Naive thymus-derived CD4-positive, alpha-beta T cell (primary cell): ENCODE measurements around the gene PRSS56. TPM values are rescaled to one million over a fixed set of nuclear protein-coding genes. Genes with fewer than 3 reads are reported as not detected.
A peak's percentile ranks its signal among the peaks of the same experiment; 100 is the strongest.

Experiments
- ATAC-seq: fragments of 150-1000 bp; cut with Tn5 transposase; 2 replicates; pipeline ENCODE4 v1.10.0; 2021; ENCODE audit warnings: mild to moderate bottlenecking, moderate library complexity
- CTCF ChIA-PET: fragments of 350-600 bp; sonication (Branson Sonifier 250); formaldehyde crosslinking; loops from one replicate; lab custom pipeline; 2021; ENCODE audit warnings: antibody characterized with exemption; lab: Charles Lee
- POLR2A ChIA-PET: fragments of 350-600 bp; sonication (Branson Sonifier 250); formaldehyde crosslinking; loops from one replicate; lab custom pipeline; 2021; ENCODE audit warnings: antibody characterized with exemption, inconsistent platforms; lab: Charles Lee
- DNase-seq, 9 donors: peaks; one replicate each; pipeline versions ENCODE4 v3.0.0 to v3.0.0-alpha.2; 2020 to 2022; ENCODE audit warnings: mixed read lengths in 1 of 9
- H3K27ac ChIP-seq: one replicate; pipeline ENCODE4 v1.7.0; 2013; ENCODE audit warnings: mild to moderate bottlenecking, low read depth, low read length, moderate library complexity
- H3K27me3 ChIP-seq, 2 donors: one replicate each; pipeline ENCODE4 v1.7.0; 2013; ENCODE audit warnings: low read length in 2 of 2, mild to moderate bottlenecking in 2 of 2, moderate library complexity in 2 of 2; ENCODE audit not compliant: control insufficient read depth in 2 of 2, insufficient read depth in 2 of 2
- H3K36me3 ChIP-seq, 3 experiments: 1 replicate in 2 of 3; 2 replicates in 1 of 3; pipeline ENCODE4 v1.7.0; 2013; ENCODE audit warnings: low read length in 3 of 3, mild to moderate bottlenecking in 3 of 3, moderate library complexity in 1 of 3; ENCODE audit not compliant: insufficient read depth in 3 of 3, control insufficient read depth in 2 of 3
- H3K4me1 ChIP-seq, 2 donors: one replicate each; pipeline ENCODE4 v1.7.0; 2013; ENCODE audit warnings: low read length in 2 of 2, mild to moderate bottlenecking in 2 of 2, moderate library complexity in 1 of 2; ENCODE audit not compliant: control insufficient read depth in 2 of 2, insufficient read depth in 2 of 2
- H3K4me3 ChIP-seq: 2 replicates; pipeline ENCODE4 v1.7.0; 2013; ENCODE audit warnings: mild to moderate bottlenecking, low read length
- H3K9me3 ChIP-seq, 3 experiments: 1 replicate in 2 of 3; 2 replicates in 1 of 3; pipeline ENCODE4 v1.7.0; 2013; ENCODE audit warnings: low read length in 3 of 3; ENCODE audit not compliant: control insufficient read depth in 2 of 3
- H3K27ac Mint-ChIP-seq, 9 donors: one replicate each; pipeline ENCODE4 v1.8.0; 2020 to 2022; ENCODE audit warnings: mixed read lengths in 9 of 9, mild to moderate bottlenecking in 8 of 9, moderate library complexity in 5 of 9, inconsistent platforms in 2 of 9
- H3K27me3 Mint-ChIP-seq, 5 donors: one replicate each; pipeline ENCODE4 v1.8.0; 2021 to 2022; ENCODE audit warnings: mixed read lengths in 5 of 5, mild to moderate bottlenecking in 1 of 5
- H3K36me3 Mint-ChIP-seq, 5 donors: one replicate each; pipeline ENCODE4 v1.8.0; 2020 to 2022; ENCODE audit warnings: mixed read lengths in 5 of 5, mild to moderate bottlenecking in 3 of 5, inconsistent platforms in 1 of 5
- H3K4me1 Mint-ChIP-seq, 7 donors: one replicate each; pipeline ENCODE4 v1.8.0; 2020 to 2022; ENCODE audit warnings: mixed read lengths in 7 of 7, mild to moderate bottlenecking in 3 of 7, inconsistent platforms in 1 of 7
- H3K4me3 Mint-ChIP-seq, 10 donors: one replicate each; pipeline ENCODE4 v1.8.0; 2020 to 2022; ENCODE audit warnings: mild to moderate bottlenecking in 10 of 10, mixed read lengths in 10 of 10, moderate library complexity in 6 of 10, inconsistent platforms in 2 of 10
- H3K9me3 Mint-ChIP-seq, 11 donors: one replicate each; pipeline ENCODE4 v1.8.0; 2020 to 2022; ENCODE audit warnings: mixed read lengths in 11 of 11, mild to moderate bottlenecking in 4 of 11, inconsistent platforms in 1 of 11, moderate library complexity in 1 of 11
- intact Hi-C, 2 donors: fragments of 100-400 bp; cut with micrococcal nuclease; formaldehyde crosslinking; loops; one replicate each; pipeline ENCODE4 v1.15.1; 2023
- polyA plus RNA-seq, 2 donors: library from polyadenylated mRNA; unstranded; fragments of 300-500 nt; fragmentation: Illumina TruSeq; gene quantifications; one replicate each; pipeline ENCODE4 v1.2.3, GENCODE V29; 2021
- total RNA-seq, 6 experiments: library from RNA in 5 of 6; stranded (reverse) in 5 of 6; gene quantifications; 1 replicate in 5 of 6; 2 replicates in 1 of 6; pipeline ENCODE4 v1.2.3 and lab custom pipeline; 2021 to 2026

The PRSS56 gene
- total and polyA plus RNA-seq, 7 experiments from 2014 or later, result not detected

DNA sequence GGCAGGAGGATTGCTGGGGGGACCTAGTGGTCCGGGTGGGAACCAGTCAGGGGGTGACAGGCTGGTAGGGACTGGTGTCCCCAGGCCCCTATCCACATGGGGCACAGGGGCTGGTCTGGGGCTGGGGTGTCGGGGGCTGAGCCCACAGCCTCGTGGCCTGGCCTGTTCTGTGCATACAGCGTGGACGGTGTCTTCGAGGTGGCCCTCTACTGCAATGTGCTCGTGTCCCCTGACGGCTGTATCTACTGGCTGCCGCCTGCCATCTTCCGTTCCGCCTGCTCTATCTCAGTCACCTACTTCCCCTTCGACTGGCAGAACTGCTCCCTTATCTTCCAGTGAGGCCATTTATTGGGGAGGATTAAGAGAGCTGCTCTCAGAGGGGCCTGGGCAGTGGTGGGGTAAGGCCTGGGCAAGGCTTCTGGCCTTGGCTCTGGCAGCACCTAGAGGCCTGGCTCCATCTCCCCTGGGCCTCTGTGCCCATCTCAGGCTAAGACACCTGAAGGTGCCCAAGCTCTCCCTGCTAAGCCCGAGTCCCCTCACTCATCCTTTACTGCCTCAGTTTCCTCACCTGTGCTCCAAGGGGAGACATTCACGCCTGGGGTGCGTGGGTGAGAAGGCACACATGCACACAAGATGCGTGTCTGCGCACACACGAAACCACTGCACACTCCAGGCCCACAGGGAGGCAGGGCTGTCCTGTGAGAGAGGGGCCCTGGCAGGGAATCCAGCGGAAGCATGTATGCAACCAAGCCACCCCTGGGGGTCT is 21.2 kb downstream of the PRSS56 start:
- Mint-ChIP-seq H3K27me3 (peaks cover 0 to 12% (median 9%) of the 10 kb centered on the region in 5 donors), H3K4me3 (no peak overlapping the region), H3K27ac (peak overlapping the region in 1 of 9 donors; percentile 88), H3K36me3 (peaks cover under 1 to 19% (median 5%) of the 10 kb centered on the region in 5 donors), H3K9me3 (peaks cover 0 to 3% (median 0%) of the 10 kb centered on the region in 11 donors), H3K4me1 (peaks cover 5 to 21% (median 14%) of the 10 kb centered on the region in 7 donors)
- H3K4me1 ChIP-seq, result peaks cover 0 to 4% of the 10 kb centered on the region in 2 donors
- no peak overlapping the region for H3K27ac ChIP-seq
- H3K4me3 ChIP-seq, result no peak overlapping the region
- no peaks in the 10 kb centered on the region for H3K27me3 ChIP-seq
- intact Hi-C loops, result no loop called here
- DNase-seq (no peak), ATAC-seq (peak; percentile 45)
- POLR2A ChIA-PET, result no interaction called here
- CTCF ChIA-PET, result interaction anchor here (0.6 kb wide), 1 partner anchor 1900 kb away, joined by 4 read pairs; no protein-coding TSS in a partner anchor
- H3K9me3 ChIP-seq, result no peaks in the 10 kb centered on the region
- H3K36me3 ChIP-seq, result peaks cover 0 to 16% (median 0%) of the 10 kb centered on the region in 3 experiments

GRCh38 chr2:232541961-232542714 is 21.9 kb downstream of the PRSS56 start:
- Histone ChIP-seq H3K27me3 (no peaks in the 10 kb centered on the region), H3K4me3 (no peak overlapping the region), H3K27ac (no peak overlapping the region), H3K36me3 (peaks cover 0 to 21% (median 0%) of the 10 kb centered on the region in 3 experiments), H3K9me3 (no peaks in the 10 kb centered on the region), H3K4me1 (peaks cover 0 to 8% of the 10 kb centered on the region in 2 donors)
- no peak overlapping the region for H3K4me3 Mint-ChIP-seq
- H3K27me3 Mint-ChIP-seq, result peaks cover 0 to 12% (median 5%) of the 10 kb centered on the region in 5 donors
- ATAC-seq (no peak), DNase-seq (no peak)
- no peaks in the 10 kb centered on the region for H3K9me3 Mint-ChIP-seq
- ChIA-PET POLR2A (no interaction called here), CTCF (interaction anchor here (0.6 kb wide), 1 partner anchor 1901 kb away, joined by 4 read pairs; no protein-coding TSS in a partner anchor)
- peaks cover 11 to 25% (median 16%) of the 10 kb centered on the region in 7 donors for H3K4me1 Mint-ChIP-seq
- H3K27ac Mint-ChIP-seq, result peak overlapping the region in 4 of 9 donors; percentile 1 to 73 (median 64)
- peaks cover 3 to 23% (median 9%) of the 10 kb centered on the region in 5 donors for H3K36me3 Mint-ChIP-seq
- intact Hi-C loops, result no loop called here

DNA sequence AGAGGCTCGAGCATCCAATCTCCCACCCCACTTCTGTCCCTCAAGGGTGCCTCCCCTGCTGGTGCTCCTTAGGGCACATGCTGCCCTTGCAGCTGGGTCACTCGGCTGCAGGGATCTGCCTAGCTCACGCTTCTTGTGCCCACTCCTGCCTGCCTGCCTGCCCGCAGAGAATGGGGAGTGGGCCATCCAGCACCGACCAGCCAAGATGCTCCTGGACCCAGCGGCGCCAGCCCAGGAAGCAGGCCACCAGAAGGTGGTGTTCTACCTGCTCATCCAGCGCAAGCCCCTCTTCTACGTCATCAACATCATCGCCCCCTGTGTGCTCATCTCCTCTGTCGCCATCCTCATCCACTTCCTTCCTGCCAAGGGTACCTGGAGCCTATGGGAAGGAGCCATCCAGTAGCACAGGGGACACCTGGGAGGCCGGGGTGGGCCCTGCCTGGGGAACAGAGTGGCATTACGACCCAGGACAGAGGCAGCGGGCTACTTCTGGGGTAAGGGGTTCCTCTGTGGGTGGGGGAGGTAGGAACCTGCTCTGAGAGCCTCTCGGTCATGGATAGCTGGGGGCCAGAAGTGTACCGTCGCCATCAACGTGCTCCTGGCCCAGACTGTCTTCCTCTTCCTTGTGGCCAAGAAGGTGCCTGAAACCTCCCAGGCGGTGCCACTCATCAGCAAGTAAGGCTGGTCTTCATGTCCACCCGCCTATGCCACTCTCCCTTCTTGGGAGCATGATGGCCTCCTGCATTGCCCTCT is 22.7 kb downstream of the PRSS56 start:
- no peak for ATAC-seq
- no peaks in the 10 kb centered on the region for H3K9me3 Mint-ChIP-seq
- Histone ChIP-seq H3K27me3 (no peaks in the 10 kb centered on the region), H3K9me3 (no peaks in the 10 kb centered on the region), H3K4me1 (peaks cover 5 to 14% of the 10 kb centered on the region in 2 donors), H3K4me3 (no peak overlapping the region), H3K36me3 (peaks cover 0 to 21% (median 0%) of the 10 kb centered on the region in 3 experiments), H3K27ac (no peak overlapping the region)
- H3K4me3 Mint-ChIP-seq, result no peak overlapping the region
- intact Hi-C loops, result no loop called here
- ChIA-PET POLR2A (no interaction called here), CTCF (no interaction called here)
- H3K27me3 Mint-ChIP-seq, result peaks cover 0 to 12% (median 5%) of the 10 kb centered on the region in 5 donors
- H3K36me3 Mint-ChIP-seq, result peaks cover 3 to 30% (median 12%) of the 10 kb centered on the region in 5 donors
- DNase-seq, result no peak
- peak overlapping the region in 4 of 9 donors; percentile 1 to 73 (median 58) for H3K27ac Mint-ChIP-seq
- H3K4me1 Mint-ChIP-seq, result peaks cover 16 to 33% (median 21%) of the 10 kb centered on the region in 7 donors

- Mint-ChIP-seq H3K4me1 (peaks cover 19 to 34% (median 25%) of the 10 kb centered on the region in 7 donors), H3K9me3 (peaks cover 0 to 1% (median 0%) of the 10 kb centered on the region in 11 donors), H3K36me3 (peaks cover 4 to 34% (median 18%) of the 10 kb centered on the region in 5 donors), H3K4me3 (peak overlapping the region in 1 of 10 donors; percentile 4), H3K27me3 (peaks cover 0 to 6% (median 0%) of the 10 kb centered on the region in 5 donors), H3K27ac (no peak overlapping the region)
- CTCF ChIA-PET, result no interaction called here
- Histone ChIP-seq H3K27ac (no peak overlapping the region), H3K36me3 (peaks cover 0 to 21% (median 0%) of the 10 kb centered on the region in 3 experiments), H3K4me1 (peaks cover 5 to 14% of the 10 kb centered on the region in 2 donors), H3K4me3 (no peak overlapping the region), H3K27me3 (no peaks in the 10 kb centered on the region), H3K9me3 (no peaks in the 10 kb centered on the region)
- intact Hi-C loops, result no loop called here
- POLR2A ChIA-PET, result no interaction called here
- ATAC-seq, result no peak
- DNase-seq, result no peak
Observed at GRCh38 chr2:232543491-232543890, 23.3 kb downstream of the PRSS56 start.

DNA sequence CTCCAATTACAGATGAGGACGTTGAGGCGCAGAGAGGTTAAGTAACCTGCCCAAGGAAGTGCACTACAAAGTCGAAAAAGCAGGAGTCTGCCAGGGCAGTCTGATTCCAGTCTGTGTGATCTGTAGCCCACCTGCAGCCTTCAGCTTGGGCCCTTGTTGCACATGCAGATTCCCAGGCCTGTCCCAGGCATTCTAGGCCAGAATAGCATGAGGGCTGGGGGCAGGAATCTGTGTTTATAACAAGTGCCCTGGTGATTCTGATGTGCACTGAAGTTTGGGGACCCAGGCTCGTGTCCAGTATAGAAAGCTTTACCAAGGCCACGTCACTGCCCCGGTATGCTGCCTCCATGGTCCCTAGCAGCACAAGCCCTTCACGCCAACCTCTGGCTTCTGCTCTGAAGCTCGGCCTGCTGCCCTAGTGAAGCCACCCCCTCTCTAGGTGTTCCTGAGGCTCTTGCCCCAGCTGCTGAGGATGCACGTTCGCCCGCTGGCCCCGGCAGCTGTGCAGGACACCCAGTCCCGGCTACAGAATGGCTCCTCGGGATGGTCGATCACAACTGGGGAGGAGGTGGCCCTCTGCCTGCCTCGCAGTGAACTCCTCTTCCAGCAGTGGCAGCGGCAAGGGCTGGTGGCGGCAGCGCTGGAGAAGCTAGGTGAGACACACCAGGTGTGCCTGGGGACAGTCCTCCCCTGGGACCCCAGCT is 23.9 kb downstream of the PRSS56 start:
- H3K4me1 ChIP-seq, result peaks cover 5 to 17% of the 10 kb centered on the region in 2 donors
- CTCF ChIA-PET, result no interaction called here
- peaks cover 0 to 2% (median 0%) of the 10 kb centered on the region in 5 donors for H3K27me3 Mint-ChIP-seq
- H3K27me3 ChIP-seq, result no peaks in the 10 kb centered on the region
- intact Hi-C loops, result no loop called here
- peak overlapping the region in 2 of 9 donors; percentile 38 to 76 for H3K27ac Mint-ChIP-seq
- peaks cover 25 to 36% (median 31%) of the 10 kb centered on the region in 7 donors for H3K4me1 Mint-ChIP-seq
- no peak overlapping the region for H3K27ac ChIP-seq
- H3K36me3 ChIP-seq, result peaks cover 0 to 21% (median 0%) of the 10 kb centered on the region in 3 experiments
- H3K4me3 Mint-ChIP-seq, result no peak overlapping the region
- no peak overlapping the region for H3K4me3 ChIP-seq
- peaks cover 0 to 3% (median 0%) of the 10 kb centered on the region in 11 donors for H3K9me3 Mint-ChIP-seq
- ATAC-seq (no peak), DNase-seq (no peak)
- H3K9me3 ChIP-seq, result no peaks in the 10 kb centered on the region
- POLR2A ChIA-PET, result interaction anchor here (0.9 kb wide), 1 partner anchor 20 kb away, joined by 3 read pairs; no protein-coding TSS in a partner anchor
- peaks cover 6 to 39% (median 24%) of the 10 kb centered on the region in 5 donors for H3K36me3 Mint-ChIP-seq
